Activated CD4-positive, alpha-beta T cell treated with anti-CD3 and anti-CD28 coated beads, Interleukin-2, amount 50 U/mL, for 16 hours (primary cell): ENCODE measurements around the gene SLC22A12.

Experiments used
- DNase-seq: peaks from one replicate; pipeline ENCODE4 v3.0.0-alpha.2; 2020

SLC22A12 gene

DNA sequence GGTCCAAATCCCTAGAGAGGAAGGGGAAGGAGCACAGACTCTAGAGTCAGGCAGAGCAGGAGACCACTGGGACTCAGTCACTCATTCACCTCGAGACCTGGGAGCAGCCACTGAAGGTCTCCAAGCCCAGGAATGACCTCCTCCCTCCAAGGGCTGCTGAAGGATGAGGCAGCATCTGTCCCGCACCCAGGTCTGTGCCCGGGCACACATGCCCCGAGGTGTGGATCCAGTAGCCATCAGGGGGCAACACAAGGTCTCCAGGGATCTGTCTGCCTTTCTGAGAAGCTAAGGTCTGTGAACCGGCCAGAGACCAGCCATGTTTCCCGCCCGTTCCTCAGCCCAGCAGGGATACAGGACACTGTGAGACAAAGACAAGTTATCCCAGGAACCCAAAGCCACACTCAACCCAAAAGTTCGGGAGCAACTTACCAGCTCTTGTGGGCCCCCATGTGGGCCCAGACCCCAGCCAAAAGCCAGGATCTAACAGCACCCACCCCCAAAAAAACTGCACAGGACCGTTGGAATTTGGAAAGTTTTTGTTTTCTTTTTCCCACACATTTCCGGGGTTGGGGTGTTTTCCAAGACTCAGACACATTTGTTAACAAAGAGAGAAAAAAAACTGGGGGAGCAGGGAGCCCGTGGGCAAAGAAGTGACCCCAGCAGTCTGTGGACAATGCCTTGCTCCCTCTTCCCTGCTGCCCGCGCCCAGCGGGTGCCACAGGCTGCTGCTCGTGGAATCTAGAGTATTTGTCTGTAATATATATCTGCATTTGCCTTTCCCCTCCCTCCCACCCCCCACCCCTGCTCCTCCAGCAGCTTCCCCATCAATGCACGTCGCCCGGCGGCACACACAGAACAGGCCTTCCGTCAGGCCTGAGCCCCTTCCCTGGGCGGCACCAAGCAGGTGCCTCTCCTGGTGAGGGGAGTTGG, 14.9 kb downstream of the SLC22A12 start:
- DNase-seq, result no peak

DNA sequence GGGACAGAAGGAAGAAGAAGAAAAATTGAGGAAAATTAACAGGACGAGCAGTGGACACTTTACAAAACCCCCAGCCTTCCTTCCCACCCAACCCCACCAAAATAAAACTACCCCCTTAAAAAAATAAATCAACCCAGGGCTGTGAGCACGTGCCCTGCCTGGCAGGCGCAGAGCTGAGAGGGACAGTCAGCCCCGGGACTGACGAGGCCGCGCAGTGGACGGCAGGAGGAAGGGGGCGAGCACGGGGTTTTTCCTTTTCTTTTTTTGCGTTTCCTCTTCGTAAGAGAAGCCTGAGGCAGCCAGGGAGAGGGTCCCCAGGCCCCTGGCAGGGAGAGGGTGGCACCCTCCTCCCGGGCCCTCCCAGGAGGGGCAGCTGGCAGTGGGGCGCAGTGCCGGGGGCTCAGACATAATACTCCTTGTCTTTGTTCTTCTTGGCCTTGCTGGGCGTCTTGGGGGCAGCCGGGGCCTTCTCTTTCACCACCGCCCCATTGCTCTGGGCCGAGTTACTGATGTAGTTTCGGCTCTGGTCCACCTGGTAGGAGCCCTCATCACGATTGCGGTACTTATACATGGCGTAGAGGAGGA, 15.9 kb downstream of the SLC22A12 start:
- DNase-seq, result no peak

DNA sequence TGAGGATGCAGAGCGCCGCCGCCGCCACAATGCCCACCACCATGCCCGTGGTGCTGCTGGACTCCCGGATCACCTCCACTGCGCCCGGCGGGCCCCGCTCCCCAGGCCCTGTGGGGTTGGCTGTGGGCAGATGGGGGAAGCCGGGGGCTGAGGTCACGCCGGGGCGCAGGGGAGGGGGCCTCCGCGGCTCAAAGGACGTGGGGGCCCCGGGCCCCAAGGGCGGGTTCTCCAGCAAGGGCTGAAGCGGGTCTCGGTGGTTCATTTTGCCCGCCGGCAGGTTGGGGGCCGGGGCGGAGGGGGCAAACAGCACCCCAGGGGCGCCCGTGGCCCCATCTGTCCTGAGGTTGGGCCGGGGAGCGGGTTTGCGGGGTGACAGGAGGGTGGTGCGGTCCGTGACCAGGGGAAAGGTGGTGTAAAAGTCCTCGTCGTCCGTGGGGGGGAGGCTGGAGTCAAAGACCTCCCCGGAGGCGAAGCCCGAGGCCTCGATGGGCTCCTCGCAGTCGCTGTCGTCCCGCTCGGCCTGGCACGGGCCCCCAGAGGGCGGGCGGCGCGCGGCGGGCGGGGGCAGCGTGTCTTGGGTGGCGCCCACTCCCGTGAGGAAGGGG, 16.5 kb downstream of the SLC22A12 start:
- DNase-seq, result no peak

DNA sequence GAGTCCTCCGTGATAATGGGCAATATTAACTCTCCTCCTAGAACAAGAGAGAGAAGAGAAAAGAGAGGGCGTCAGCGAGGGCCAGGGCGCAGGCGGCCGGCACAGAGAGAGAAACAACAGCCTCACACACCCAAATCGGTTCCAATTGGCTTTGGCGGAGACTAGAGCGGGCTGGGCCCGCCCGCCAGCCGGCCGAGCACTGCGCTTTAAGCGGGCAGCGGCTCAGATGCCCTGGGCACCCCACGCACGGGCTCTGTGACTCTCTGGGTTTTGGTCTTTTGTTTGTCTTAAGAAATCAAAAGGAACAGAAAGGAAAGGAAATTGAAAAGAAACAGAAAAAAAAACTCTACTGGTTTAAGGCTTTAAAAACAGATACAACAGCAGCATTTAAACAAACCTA, 17.0 kb downstream of the SLC22A12 start:
- DNase-seq, result no peak

DNA sequence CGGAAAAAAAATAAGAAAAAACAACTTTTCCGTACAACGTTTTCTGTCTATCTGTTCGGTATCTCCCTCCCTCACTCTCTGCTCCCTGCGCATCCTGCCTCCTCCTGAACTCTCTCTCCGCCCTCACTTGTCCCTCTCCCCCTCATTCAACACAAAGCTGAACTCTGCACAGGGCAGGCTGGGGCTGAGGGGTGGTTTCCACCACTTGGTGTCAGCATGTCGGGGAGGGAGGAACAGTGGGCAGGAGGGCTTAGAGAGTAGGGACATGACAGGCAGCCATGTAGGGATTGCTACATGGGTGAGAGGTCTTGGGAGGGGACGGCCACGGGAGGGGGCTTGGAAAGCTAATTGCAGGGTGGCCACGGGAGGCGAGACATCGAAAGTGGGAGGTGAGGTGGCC, 17.6 kb downstream of the SLC22A12 start:
- DNase-seq, result no peak

DNA sequence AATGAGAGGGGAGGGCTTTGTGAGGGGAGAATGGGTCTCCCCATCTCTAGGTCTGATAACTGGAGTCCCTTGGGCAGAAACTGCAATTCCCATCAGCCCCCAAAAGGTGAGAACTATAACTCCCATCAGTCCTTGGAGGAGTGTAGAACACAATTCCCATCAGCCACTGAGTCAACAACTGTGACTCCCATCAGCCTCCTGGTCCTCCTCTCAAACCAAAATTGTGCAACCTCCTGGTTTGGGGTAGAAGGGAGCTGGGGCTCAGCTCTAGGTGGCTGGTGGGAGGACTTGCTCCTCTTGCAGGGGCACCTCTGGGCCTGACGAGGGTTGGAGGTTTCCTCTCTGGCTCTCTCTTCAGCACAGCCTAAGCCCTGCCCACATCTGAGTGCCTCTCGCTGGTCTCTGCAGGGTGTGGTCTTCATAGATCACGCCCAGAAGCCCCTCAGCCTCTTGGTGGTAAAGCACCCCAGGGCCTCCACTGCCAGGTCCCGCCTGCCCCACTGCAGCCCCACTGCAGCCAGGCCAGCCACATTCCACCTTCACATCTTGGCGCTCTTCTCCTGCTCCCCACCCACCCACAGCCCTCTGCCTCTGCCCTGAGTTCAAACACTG, 18.5 kb downstream of the SLC22A12 start:
- DNase-seq, result no peak

DNA sequence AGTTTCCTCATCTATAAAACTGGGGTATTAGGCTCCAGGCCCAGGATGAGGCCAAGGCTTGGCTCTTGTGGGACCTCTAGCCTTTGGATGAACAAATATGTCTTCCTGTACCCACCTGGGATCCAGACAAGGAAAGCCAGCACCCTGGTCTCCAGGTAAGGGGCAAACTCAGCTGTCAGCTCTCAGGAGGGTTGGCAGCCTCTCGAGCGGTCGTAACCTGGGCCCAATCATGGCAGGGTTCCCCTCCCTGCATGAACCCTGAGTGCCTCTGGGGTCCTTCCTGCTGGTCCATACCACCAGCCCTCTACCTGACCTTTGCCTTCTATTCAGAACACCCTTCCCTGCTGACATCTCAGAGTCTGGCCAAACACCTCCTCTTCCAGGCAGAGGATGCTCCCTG, 19.6 kb downstream of the SLC22A12 start:
- no peak for DNase-seq

DNA sequence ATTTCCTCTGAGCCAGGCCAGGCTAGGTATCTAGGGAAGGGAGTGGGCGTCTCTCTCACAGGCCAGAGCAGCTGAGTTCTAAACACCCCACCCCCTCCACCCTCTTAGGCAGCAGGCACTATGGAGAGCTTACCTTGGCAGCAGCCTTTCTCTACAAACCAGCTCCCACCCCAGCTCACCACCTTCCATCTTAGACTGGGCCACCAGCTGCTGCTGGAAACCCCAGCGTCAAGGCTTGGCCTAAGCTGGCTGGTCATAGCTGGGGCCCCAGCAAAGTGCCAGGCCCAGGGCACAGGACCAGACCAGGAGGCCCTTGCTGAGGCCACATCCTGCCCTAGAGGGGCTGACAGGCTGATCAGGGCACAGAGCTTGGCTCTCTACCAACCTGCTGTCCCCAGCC, 20.2 kb downstream of the SLC22A12 start:
- DNase-seq, result no peak

DNA sequence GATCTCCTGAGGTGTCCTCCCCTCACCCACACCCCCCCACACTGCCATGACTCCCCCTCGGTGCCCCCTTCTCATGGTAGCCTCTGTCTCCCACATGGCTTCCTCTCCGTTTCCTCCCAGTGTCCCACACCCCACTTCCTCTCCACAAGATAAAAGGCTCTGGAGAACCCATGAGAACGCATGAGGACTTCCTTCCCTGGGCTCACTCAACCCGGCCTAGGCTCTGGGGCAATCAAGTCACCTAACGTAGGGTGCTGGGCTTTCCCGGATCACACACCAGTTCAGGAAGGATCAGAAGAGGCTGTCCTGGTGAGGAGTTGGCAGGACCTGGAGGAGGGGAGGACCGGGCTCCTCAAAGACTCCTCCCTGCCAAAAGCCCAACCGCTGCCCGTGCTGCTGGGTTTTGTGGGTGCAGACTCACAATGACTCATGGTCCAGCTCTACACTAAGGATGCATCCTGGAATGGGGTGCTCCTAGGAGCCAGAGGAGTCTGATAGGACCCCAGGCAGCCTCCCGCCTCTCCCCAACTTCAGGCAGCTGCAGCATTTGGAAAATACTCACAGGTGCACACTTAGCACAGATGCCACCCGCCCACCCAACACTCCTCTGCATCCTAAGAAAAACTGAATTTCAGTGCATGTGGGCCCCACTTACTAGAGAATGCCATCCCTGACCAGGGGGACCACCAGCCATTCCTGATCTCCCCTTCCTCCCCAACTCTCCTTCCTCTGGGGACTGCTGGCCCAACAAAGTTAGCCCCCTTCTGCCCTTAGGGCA, 21.0 kb downstream of the SLC22A12 start:
- no peak for DNase-seq

DNA sequence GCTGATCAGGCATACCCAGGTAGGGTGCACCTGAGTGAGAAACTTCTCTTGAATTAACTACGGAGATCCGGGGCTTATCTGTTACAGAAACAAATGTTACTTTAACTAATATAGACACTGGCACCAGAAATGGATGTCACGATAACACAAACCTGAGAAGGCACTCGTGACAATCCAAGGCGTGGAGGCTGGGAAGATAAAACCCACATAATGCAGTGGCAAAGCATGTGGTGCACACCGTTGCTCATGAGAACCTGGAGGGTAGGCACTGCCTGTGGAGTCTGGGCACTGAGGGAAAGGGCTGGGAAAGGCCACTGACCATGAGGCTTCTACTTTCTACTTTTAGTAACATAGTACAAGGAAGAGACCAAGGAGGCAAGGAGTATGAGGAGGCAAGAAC, 22.6 kb downstream of the SLC22A12 start:
- DNase-seq, result no peak

DNA sequence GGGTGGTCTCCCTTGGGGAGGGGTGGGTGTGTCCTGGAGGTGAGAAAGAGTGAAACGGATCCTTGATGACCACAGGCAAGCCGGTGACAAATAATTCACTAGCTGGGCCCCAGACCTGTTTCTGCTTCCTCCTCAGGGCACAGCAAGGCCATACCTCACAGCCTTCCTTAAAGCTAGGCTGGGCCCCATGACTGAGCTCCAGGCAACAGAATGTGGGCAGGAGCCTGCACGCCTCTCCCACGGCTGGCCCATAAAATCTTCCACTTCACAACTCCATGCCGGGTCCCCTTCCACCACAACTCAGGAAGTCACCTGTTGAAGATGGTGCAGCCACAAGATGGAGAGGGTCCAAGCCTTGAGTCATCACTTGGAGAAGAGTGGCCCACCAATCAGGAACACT, 23.9 kb downstream of the SLC22A12 start:
- DNase-seq, result no peak

DNA sequence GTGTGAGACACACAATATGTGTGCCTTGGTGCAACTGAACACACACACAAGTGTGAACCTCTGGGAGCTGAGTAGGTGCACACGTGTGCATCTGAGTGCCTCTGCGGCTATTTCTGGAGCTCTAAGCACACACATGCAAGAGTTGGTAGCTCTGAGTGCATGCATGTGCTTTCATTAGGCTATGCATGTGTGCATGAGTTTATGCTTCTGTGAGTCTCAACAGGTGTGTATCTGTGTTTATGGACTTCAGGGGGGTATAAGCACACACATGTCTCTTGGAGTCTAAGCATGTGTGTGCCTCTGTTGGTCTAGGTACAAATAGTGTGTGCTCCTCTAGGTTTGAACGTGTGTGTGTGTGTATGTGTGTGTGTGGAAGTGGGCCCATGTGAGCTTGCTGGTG, 25.8 kb downstream of the SLC22A12 start:
- DNase-seq, result no peak

DNA sequence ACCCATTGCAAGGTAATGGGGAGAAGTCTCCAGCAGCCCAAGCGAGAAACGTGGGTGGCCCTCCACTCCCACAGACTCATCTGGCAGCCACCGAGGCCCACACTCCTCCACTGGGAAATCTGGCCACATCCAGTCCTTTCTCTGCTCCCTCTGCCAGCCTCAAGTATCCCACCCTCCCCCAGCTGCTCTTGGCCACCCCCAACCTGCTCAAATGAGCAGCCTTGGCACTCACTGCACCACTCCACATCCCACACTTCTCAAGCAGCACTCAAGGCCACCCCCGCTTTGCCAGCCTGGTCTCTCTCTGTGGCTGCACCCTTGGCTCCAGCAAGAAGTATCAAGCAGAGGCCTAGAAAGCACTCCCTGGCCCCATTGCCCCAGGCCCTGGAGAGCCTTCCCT, 28.2 kb downstream of the SLC22A12 start:
- DNase-seq, result no peak

DNA sequence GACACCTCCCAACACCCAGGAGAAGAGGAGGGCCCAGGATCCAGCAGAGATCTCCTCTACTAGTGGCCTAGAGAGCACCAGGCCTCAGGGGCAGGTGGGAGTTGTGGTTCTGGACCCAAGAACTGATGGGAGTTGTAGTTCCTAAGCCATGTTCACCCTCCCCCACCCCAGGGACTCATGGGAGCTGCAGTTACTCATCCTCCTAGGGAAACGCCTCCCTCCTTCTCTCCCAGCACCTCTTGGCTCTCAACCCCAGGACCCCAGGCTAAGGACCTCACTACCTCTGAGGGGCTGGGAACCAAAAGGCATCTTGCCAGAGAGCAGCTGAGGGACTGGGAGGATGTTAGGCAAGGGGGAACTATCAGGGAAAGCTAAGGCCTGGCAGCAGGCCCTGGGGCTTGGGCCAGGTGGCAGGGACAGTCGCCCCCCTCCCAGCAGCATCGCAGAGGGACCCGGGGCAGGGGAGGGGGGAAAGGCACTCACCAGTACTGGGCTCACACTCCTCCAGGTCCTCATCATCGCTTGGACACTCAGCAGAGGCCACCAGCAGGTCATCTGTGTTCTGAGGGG, 28.9 kb downstream of the SLC22A12 start:
- peak; percentile 13 for DNase-seq

DNA sequence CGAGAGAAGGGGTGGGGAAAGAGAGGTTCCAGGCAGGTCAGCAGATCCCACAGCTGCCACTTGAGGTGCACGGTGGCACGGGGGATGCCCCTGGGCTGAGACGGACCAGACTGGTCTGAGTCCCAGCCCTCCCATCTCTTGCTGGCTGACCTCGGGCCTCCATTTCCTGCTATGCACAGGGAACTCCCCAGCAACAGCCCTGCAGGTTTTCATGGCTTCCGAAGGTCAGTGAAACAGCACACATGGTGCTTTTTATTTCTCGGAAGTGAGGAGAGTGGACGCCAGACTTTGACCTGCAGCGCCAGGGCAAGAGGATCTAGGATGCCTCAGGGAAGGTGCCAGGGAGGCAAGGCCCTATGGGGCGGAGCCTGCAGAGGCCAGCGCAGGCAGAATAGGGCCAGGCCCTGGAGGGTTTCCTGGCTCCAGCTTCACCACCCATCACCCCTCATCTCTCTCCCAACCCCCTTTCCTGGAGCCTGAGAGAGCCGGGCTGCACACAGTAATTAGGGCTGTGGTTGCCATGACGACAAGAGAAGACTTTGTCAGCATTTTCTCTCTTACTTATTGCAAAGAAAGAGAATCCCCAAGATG, 29.5 kb downstream of the SLC22A12 start:
- no peak for DNase-seq

DNA sequence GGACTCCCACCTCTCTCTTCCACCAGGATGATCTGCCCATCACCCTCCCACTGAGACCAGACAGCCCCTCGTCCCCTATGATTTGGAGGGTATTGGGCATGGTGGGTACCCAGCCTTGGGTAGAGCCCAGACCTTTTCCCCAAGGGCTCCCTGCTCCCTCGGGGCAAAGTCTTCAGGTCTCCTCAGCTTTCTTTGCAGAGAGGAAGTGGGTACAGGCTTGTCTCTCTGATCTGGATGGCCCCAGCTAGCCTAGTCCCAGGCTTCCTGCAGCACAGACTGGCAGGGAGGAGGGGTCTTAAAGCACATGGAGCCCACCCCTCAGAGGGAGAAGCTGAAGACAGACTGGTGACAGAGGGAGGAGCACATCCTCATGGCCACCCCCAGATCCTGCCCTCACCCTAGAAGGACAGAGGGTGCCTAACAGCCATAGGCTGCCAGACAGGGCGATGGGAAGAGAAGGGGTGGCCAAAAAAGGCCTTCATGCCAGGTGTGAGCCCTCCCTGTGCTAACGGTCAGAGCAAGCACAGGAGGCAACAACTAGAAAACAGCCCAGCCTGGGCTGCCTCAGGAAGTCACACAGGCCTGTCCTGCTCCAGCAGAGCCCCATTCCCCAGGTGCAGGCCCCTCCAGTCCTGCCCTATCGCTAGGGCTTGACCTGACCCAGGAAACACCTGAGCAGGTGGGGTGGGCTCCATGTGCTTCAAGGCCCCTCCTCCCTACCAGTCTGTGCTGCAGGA, 30.4 kb downstream of the SLC22A12 start:
- DNase-seq, result no peak

DNA sequence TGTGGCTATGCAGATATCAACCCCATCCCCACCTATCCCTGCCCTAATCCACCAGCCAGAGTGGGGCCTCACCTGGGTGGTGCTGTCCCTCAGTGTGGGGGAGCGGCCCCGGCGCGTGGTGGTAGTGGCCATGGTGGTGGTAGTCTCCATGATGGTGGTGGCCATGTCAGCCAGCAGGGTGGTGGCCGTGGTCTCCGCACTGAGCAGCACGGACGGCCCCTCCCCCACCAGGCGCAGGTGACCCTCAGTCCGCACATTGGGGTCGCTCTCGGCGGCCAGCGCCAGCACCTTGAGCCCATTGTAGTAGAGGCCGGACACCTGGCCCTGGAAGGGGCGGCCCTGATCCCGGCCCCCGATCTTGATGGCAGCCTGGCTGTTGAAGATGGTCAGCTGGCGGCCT, 31.7 kb downstream of the SLC22A12 start:
- DNase-seq, result no peak

DNA sequence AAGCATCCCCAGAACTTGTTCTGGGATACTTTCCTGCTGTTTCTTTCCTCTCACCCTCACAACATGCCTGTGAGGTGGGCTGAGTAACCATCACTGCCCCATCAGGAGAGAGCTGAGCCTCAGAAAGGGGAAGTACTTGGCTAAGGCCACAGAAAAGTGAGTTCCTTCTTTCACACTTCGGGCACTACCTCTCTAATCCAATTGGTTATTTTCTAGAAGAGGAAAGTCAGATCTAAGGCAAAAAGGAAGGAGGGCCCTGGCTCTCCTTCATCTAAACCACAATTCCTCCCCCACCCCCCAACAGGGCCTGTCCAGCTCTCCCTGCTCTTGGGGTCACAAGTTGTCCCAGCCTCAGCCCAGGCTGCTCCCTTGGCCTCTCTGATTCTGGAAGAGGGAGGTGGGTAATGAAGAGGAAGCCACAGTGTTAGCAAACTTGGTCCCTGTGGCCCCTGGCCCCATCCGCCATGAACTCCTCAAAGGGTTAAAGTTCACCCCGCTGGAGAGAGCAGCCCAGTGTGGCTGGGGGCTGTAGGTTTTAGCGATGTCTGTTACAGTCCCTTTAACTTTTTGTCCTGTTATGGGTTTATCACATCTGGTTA, 34.0 kb downstream of the SLC22A12 start:
- no peak for DNase-seq

DNA sequence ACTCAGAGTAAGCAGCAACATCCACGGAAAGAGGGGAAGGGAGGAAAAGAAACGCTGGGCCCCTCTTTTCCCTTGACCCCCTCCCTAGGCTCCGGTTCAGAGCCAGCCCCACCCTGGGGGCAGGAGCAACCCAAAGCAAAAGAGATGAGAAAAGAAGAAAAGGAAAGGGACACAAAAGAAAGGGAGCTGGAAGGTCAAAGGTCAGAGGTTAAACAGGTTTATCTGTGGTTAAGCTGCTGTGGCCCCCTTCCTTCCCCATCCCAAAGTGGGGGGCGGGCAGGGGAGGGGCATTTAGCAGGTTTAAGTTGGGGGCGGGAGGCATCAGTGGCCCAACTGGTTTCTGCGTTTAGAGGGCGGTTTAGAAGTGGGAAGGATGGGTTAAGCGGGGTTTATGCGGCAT, 35.6 kb downstream of the SLC22A12 start:
- no peak for DNase-seq

DNA sequence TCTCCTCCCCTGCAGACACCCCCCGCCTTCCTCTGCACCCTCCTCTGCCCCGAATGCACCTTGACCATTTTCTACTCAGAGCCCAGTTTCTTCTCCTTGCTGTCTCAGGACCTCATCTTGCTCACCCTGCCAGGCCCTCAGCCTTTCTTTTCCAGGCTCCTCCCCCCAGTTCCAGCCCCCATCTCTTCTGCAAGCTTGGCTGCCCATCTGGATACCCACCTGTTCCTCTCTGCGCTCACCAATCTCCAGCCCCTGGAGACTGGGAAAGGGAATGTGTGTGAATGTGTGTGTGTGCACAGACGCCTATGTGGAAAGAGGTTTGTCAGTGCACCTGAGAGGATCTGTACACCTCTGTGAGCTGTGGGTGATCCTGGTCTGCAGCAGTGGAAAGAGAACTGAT, 36.4 kb downstream of the SLC22A12 start:
- DNase-seq, result no peak

DNA sequence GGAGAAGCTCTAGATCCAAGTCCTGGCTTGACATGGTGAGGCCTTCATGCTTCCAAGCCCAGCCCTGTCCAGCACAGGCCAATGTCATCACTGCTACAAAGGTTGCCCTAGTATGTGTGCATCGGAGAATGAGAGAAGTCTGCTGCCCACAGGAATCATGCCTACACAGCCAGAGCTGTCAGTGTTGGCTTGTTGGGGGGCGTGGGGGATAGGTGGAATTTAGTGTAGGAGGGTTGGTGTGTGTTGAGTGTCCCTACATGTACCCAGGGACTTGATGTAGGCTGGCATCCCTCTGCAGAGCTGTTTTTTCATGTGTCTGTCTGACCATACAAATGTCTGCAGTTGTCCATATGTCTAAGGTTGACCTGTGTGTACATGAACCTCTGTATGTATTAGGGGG, 37.6 kb downstream of the SLC22A12 start:
- DNase-seq, result no peak
